GM21717 (cell line): ENCODE results near the gene SPOCK2.
"Not testable (repeated sequence)": the region's sequence is repeated elsewhere in the genome, so short reads cannot be mapped to it uniquely, and the experiment has no call there.

Source experiments
- ATAC-seq: cut with Tn5 transposase; IDR thresholded peaks from one replicate; pipeline ENCODE4 v1.9.1; 2021; ENCODE audit warnings: mild to moderate bottlenecking, moderate library complexity; ENCODE audit not compliant: unreplicated experiment

SPOCK2 gene

GRCh38 chr10:72032409-72033162 is 55.8 kb downstream of the SPOCK2 start:
- not testable (repeated sequence) for ATAC-seq

GRCh38 chr10:72031706-72032105 is 56.6 kb downstream of the SPOCK2 start:
- no peak for ATAC-seq

GRCh38 chr10:72030762-72031543 is 57.4 kb downstream of the SPOCK2 start:
- no peak for ATAC-seq

- ATAC-seq, result no peak
Observed at GRCh38 chr10:72029414-72029813, 58.9 kb downstream of the SPOCK2 start.

- ATAC-seq, result no peak
Observed at GRCh38 chr10:72027498-72027897, 60.9 kb downstream of the SPOCK2 start.

GRCh38 chr10:72026278-72027111 is 61.9 kb downstream of the SPOCK2 start:
- no peak for ATAC-seq

- no peak for ATAC-seq
Observed at GRCh38 chr10:72025832-72026231, 62.5 kb downstream of the SPOCK2 start.

GRCh38 chr10:72025400-72025799 is 63.0 kb downstream of the SPOCK2 start:
- no peak for ATAC-seq

GRCh38 chr10:72024596-72024995 is 63.8 kb downstream of the SPOCK2 start:
- no peak for ATAC-seq

GRCh38 chr10:72022228-72022627 is 66.1 kb downstream of the SPOCK2 start:
- ATAC-seq, result no peak

GRCh38 chr10:72020914-72021809 is 67.2 kb downstream of the SPOCK2 start:
- ATAC-seq, result no peak

- no peak for ATAC-seq
Observed at GRCh38 chr10:72019085-72019876, 69.1 kb downstream of the SPOCK2 start.

- no peak for ATAC-seq
Observed at GRCh38 chr10:72016608-72017300, 71.6 kb downstream of the SPOCK2 start.

GRCh38 chr10:72015841-72016240 is 72.5 kb downstream of the SPOCK2 start:
- ATAC-seq, result no peak

- ATAC-seq, result no peak
Observed at GRCh38 chr10:72014785-72015480, 73.4 kb downstream of the SPOCK2 start.

GRCh38 chr10:72014197-72014596 is 74.2 kb downstream of the SPOCK2 start:
- ATAC-seq, result no peak

- ATAC-seq, result no peak
Observed at GRCh38 chr10:72013202-72013945, 75.0 kb downstream of the SPOCK2 start.

GRCh38 chr10:72012796-72013195 is 75.6 kb downstream of the SPOCK2 start:
- no peak for ATAC-seq
